ENCODE data around the gene PRKCZ.

Gene PRKCZ

GRCh38 chr1:2196901-2197638 lies 146.9 kb downstream of the PRKCZ start:
- H3K27me3 ChIP-seq (ENCODE audit: control insufficient read depth in 3 of 3, insufficient read depth in 3 of 3, low read depth in 1 of 3, low read length in 3 of 3): peaks cover 0 to 3% (median 0%) of the 10 kb centered on the region in 3 experiments
- H2AK5ac ChIP-seq (ENCODE audit: low read depth, low read length): peak overlapping the region; percentile 92
- peak overlapping the region; percentile 94 for H2BK15ac ChIP-seq (ENCODE audit: low read length)
- DNase-seq (ENCODE audit: low spot score): no peak
- peak overlapping the region; percentile 53 for H4K91ac ChIP-seq (ENCODE audit: low read depth, low read length, poor library complexity)
- H3K4me3 ChIP-seq (ENCODE audit: low read length in 2 of 2): no peak overlapping the region
- H3K23ac ChIP-seq (ENCODE audit: low read depth, low read length, poor library complexity): peak overlapping the region; percentile 20
- peak overlapping the region; percentile 93 for H2BK5ac ChIP-seq (ENCODE audit: low read length)
- H3K79me1 ChIP-seq (ENCODE audit: low read depth, low read length): peaks cover 8% of the 10 kb centered on the region
- H3K27ac ChIP-seq (replicated peaks; ENCODE audit: low read length): no peak overlapping the region
- H3K18ac ChIP-seq (ENCODE audit: low read length): peak overlapping the region; percentile 57
- H3K4me2 ChIP-seq (ENCODE audit: insufficient read depth, low read length, poor library complexity, severe bottlenecking): no peak overlapping the region
- H3K9me3 ChIP-seq (replicated peaks in 1 of 2; ENCODE audit: control insufficient read depth in 2 of 2, insufficient read depth in 1 of 2, low read depth in 1 of 2, low read length in 2 of 2): no peaks in the 10 kb centered on the region
- no peak overlapping the region for H3K4ac ChIP-seq (ENCODE audit: low read length)
- no CpG with 5 or more reads among the region's 17 CpGs for WGBS, 2 donors (ENCODE audit: extremely low coverage in 2 of 2, insufficient read length in 2 of 2, insufficient replicate concordance in 1 of 2)
- H2BK12ac ChIP-seq (ENCODE audit: low read length): peak overlapping the region; percentile 90
- peaks cover 15 to 28% of the 10 kb centered on the region in 2 donors for H3K4me1 ChIP-seq (ENCODE audit: control insufficient read depth in 2 of 2, insufficient read depth in 1 of 2, low read depth in 1 of 2, low read length in 2 of 2)
- H2AFZ ChIP-seq (ENCODE audit: low read length): no peak overlapping the region
- no peak overlapping the region for H4K8ac ChIP-seq (ENCODE audit: low read depth, low read length)
- H3K36me3 ChIP-seq (replicated peaks in 1 of 2; ENCODE audit: control insufficient read depth in 2 of 2, insufficient read depth in 2 of 2, low read length in 2 of 2): peaks cover 3 to 12% of the 10 kb centered on the region in 2 donors
- H2BK120ac ChIP-seq (ENCODE audit: low read depth, low read length): peak overlapping the region; percentile 47
- H3K14ac ChIP-seq (ENCODE audit: low read length): no peak overlapping the region
- no peak overlapping the region for H3K9ac ChIP-seq (ENCODE audit: low read depth, low read length, poor library complexity)

GRCh38 chr1:2197707-2198165 lies 147.5 kb downstream of the PRKCZ start:
- Histone ChIP-seq H3K27ac (replicated peaks; ENCODE audit: low read length) (no peak overlapping the region), H3K4me1 (ENCODE audit: control insufficient read depth in 2 of 2, insufficient read depth in 1 of 2, low read depth in 1 of 2, low read length in 2 of 2) (peaks cover 15 to 28% of the 10 kb centered on the region in 2 donors), H2AK5ac (ENCODE audit: low read depth, low read length) (peak overlapping the region; percentile 92), H3K36me3 (replicated peaks in 1 of 2; ENCODE audit: control insufficient read depth in 2 of 2, insufficient read depth in 2 of 2, low read length in 2 of 2) (peaks cover 2 to 6% of the 10 kb centered on the region in 2 donors), H3K4ac (ENCODE audit: low read length) (peak overlapping the region; percentile 11), H3K79me1 (ENCODE audit: low read depth, low read length) (peaks cover 8% of the 10 kb centered on the region), H3K4me2 (ENCODE audit: insufficient read depth, low read length, poor library complexity, severe bottlenecking) (no peak overlapping the region), H3K18ac (ENCODE audit: low read length) (no peak overlapping the region), H2BK12ac (ENCODE audit: low read length) (peak overlapping the region; percentile 41), H3K9ac (ENCODE audit: low read depth, low read length, poor library complexity) (peak overlapping the region; percentile 60), H3K4me3 (ENCODE audit: low read length in 2 of 2) (no peak overlapping the region), H2BK15ac (ENCODE audit: low read length) (peak overlapping the region; percentile 67), H3K14ac (ENCODE audit: low read length) (no peak overlapping the region), H2AFZ (ENCODE audit: low read length) (no peak overlapping the region), H2BK5ac (ENCODE audit: low read length) (peak overlapping the region; percentile 93), H3K9me3 (replicated peaks in 1 of 2; ENCODE audit: control insufficient read depth in 2 of 2, insufficient read depth in 1 of 2, low read depth in 1 of 2, low read length in 2 of 2) (no peaks in the 10 kb centered on the region), H4K8ac (ENCODE audit: low read depth, low read length) (no peak overlapping the region), H2BK120ac (ENCODE audit: low read depth, low read length) (peak overlapping the region; percentile 47), H3K23ac (ENCODE audit: low read depth, low read length, poor library complexity) (no peak overlapping the region), H4K91ac (ENCODE audit: low read depth, low read length, poor library complexity) (no peak overlapping the region), H3K27me3 (ENCODE audit: control insufficient read depth in 3 of 3, insufficient read depth in 3 of 3, low read depth in 1 of 3, low read length in 3 of 3) (peaks cover 0 to 3% (median 0%) of the 10 kb centered on the region in 3 experiments)
- no CpG with 5 or more reads among the region's 10 CpGs for WGBS, 2 donors (ENCODE audit: extremely low coverage in 2 of 2, insufficient read length in 2 of 2, insufficient replicate concordance in 1 of 2)
- no peak for DNase-seq (ENCODE audit: low spot score)

GRCh38 chr1:2198571-2198970 lies 148.4 kb downstream of the PRKCZ start:
- peaks cover 13 to 30% of the 10 kb centered on the region in 2 donors for H3K4me1 ChIP-seq (ENCODE audit: control insufficient read depth in 2 of 2, insufficient read depth in 1 of 2, low read depth in 1 of 2, low read length in 2 of 2)
- peak overlapping the region; percentile 38 for H3K14ac ChIP-seq (ENCODE audit: low read length)
- H3K27me3 ChIP-seq (ENCODE audit: control insufficient read depth in 3 of 3, insufficient read depth in 3 of 3, low read depth in 1 of 3, low read length in 3 of 3): peaks cover 0 to 3% (median 0%) of the 10 kb centered on the region in 3 experiments
- H3K4ac ChIP-seq (ENCODE audit: low read length): peak overlapping the region; percentile 95
- H2BK12ac ChIP-seq (ENCODE audit: low read length): peak overlapping the region; percentile 99
- H3K4me2 ChIP-seq (ENCODE audit: insufficient read depth, low read length, poor library complexity, severe bottlenecking): no peak overlapping the region
- no peak overlapping the region for H2BK120ac ChIP-seq (ENCODE audit: low read depth, low read length)
- peak overlapping the region; percentile 100 for H2BK15ac ChIP-seq (ENCODE audit: low read length)
- H3K9ac ChIP-seq (ENCODE audit: low read depth, low read length, poor library complexity): peak overlapping the region; percentile 44
- peak overlapping the region; percentile 100 for H2AK5ac ChIP-seq (ENCODE audit: low read depth, low read length)
- H3K27ac ChIP-seq (replicated peaks; ENCODE audit: low read length): no peak overlapping the region
- H2AFZ ChIP-seq (ENCODE audit: low read length): peak overlapping the region; percentile 86
- peak overlapping the region; percentile 96 for H4K8ac ChIP-seq (ENCODE audit: low read depth, low read length)
- DNase-seq (ENCODE audit: low spot score): no peak
- peak overlapping the region; percentile 97 for H3K18ac ChIP-seq (ENCODE audit: low read length)
- peak overlapping the region; percentile 98 for H3K23ac ChIP-seq (ENCODE audit: low read depth, low read length, poor library complexity)
- H2BK5ac ChIP-seq (ENCODE audit: low read length): peak overlapping the region; percentile 94
- peak overlapping the region in 1 of 2 donors; percentile 5 for H3K4me3 ChIP-seq (ENCODE audit: low read length in 2 of 2)
- H3K79me1 ChIP-seq (ENCODE audit: low read depth, low read length): peaks cover 8% of the 10 kb centered on the region
- no peaks in the 10 kb centered on the region for H3K36me3 ChIP-seq (replicated peaks in 1 of 2; ENCODE audit: control insufficient read depth in 2 of 2, insufficient read depth in 2 of 2, low read length in 2 of 2)
- peak overlapping the region; percentile 72 for H4K91ac ChIP-seq (ENCODE audit: low read depth, low read length, poor library complexity)
- H3K9me3 ChIP-seq (replicated peaks in 1 of 2; ENCODE audit: control insufficient read depth in 2 of 2, insufficient read depth in 1 of 2, low read depth in 1 of 2, low read length in 2 of 2): no peaks in the 10 kb centered on the region
- no CpG with 5 or more reads among the region's 11 CpGs for WGBS, 2 donors (ENCODE audit: extremely low coverage in 2 of 2, insufficient read length in 2 of 2, insufficient replicate concordance in 1 of 2)

Measured in neuronal stem cell (in vitro differentiated cells).